Heart left ventricle (tissue), 13 donors: Measurements from ENCODE around the gene ZNF750.

ENCODE experiments used
- POLR2A ChIP-seq, 2 donors: fragments of 450-650 bp; IDR thresholded peaks; one replicate each; pipeline ENCODE4 v1.6.1; 2017; ENCODE audit warnings: antibody characterized with exemption in 2 of 2, mild to moderate bottlenecking in 2 of 2, moderate library complexity in 2 of 2
- TF ChIP-seq, protein P1 (sequence below), 12 donors: fragments of 200-600 bp; sonication (generic) in 4 of 12; IDR thresholded peaks; one replicate each; pipeline versions ENCODE4 v1.5.0 to v1.8.0; 2018 to 2022; ENCODE audit warnings: antibody characterized with exemption in 12 of 12, mild to moderate bottlenecking in 5 of 12
- donor health status: ischemic (EF 13 %, LVEDD 7.1; RV severe dilation, severe dysfunction).
- donor health status: DM: no; HTN: yes; CAD: no.
- donor health status: DM: no; HTN: no; CAD: no.
- donor health status: ischemic (EF 25% LVEDD 6.9; RV normal size, moderate dysfunction).
- donor health status: ischemic (EF 25% LVEDD 5.7; RV mildly dilated, moderate dysfunction).
- donor health status: ischemic (EF 35%, LVEDD 5.7; RV mildly dilated, moderate dysfunction).
- donor health status: nonischemic (EF 11% LVEDD 7.7; RV severe dilation, severe dysfunction).
- donor health status: DM: yes; HTN: yes; CAD: no.
- donor health status: PGD.
- donor health status: ischemic (EF 29% LVEDD 5.4; RV normal size, mild dysfunction).
- donor health status: nonischemic (EF 23%, LVEDD 6.1; RV moderate dilation, normal function).

DNA sequence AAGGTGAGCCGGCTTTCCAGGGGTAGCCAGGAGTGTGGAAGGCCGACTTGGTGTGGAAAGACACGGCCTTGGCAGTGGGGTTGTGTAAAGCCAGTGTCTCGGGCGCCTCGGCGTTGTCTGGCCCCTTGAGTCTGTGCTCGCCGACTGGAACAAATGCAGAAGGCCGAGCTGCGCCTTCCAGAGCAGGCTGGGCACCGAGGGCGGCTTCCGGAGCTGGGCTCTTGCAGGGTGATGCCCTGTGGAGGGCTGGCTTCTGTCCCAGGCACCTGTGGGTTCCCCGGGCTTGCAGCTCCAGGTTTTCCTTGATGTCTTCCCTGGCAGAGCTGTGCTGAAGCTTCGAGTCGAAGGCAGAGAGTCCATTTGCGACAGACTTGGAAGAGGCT, 8.0 kb downstream of the ZNF750 start:
- TF ChIP-seq, protein P1, sequence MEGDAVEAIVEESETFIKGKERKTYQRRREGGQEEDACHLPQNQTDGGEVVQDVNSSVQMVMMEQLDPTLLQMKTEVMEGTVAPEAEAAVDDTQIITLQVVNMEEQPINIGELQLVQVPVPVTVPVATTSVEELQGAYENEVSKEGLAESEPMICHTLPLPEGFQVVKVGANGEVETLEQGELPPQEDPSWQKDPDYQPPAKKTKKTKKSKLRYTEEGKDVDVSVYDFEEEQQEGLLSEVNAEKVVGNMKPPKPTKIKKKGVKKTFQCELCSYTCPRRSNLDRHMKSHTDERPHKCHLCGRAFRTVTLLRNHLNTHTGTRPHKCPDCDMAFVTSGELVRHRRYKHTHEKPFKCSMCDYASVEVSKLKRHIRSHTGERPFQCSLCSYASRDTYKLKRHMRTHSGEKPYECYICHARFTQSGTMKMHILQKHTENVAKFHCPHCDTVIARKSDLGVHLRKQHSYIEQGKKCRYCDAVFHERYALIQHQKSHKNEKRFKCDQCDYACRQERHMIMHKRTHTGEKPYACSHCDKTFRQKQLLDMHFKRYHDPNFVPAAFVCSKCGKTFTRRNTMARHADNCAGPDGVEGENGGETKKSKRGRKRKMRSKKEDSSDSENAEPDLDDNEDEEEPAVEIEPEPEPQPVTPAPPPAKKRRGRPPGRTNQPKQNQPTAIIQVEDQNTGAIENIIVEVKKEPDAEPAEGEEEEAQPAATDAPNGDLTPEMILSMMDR (IDR thresholded peaks at IDR 0.05), result no peak
- no peak for TF ChIP-seq POLR2A (IDR thresholded peaks at IDR 0.05)
